ENCODE results near the gene COPS8. TPM values are rescaled to one million over a fixed set of nuclear protein-coding genes. Genes with fewer than 3 reads are reported as not detected.

Gene COPS8
- total and polyA plus RNA-seq, 2 of the 8 experiments (the other 6 are each of a cell fraction or from before 2014, with no cell fraction given): 59.3 to 67.5 TPM

GRCh38 chr2:237122214-237122666, 36.6 kb downstream of the COPS8 start (continued):
- TF ChIP-seq, protein P1, sequence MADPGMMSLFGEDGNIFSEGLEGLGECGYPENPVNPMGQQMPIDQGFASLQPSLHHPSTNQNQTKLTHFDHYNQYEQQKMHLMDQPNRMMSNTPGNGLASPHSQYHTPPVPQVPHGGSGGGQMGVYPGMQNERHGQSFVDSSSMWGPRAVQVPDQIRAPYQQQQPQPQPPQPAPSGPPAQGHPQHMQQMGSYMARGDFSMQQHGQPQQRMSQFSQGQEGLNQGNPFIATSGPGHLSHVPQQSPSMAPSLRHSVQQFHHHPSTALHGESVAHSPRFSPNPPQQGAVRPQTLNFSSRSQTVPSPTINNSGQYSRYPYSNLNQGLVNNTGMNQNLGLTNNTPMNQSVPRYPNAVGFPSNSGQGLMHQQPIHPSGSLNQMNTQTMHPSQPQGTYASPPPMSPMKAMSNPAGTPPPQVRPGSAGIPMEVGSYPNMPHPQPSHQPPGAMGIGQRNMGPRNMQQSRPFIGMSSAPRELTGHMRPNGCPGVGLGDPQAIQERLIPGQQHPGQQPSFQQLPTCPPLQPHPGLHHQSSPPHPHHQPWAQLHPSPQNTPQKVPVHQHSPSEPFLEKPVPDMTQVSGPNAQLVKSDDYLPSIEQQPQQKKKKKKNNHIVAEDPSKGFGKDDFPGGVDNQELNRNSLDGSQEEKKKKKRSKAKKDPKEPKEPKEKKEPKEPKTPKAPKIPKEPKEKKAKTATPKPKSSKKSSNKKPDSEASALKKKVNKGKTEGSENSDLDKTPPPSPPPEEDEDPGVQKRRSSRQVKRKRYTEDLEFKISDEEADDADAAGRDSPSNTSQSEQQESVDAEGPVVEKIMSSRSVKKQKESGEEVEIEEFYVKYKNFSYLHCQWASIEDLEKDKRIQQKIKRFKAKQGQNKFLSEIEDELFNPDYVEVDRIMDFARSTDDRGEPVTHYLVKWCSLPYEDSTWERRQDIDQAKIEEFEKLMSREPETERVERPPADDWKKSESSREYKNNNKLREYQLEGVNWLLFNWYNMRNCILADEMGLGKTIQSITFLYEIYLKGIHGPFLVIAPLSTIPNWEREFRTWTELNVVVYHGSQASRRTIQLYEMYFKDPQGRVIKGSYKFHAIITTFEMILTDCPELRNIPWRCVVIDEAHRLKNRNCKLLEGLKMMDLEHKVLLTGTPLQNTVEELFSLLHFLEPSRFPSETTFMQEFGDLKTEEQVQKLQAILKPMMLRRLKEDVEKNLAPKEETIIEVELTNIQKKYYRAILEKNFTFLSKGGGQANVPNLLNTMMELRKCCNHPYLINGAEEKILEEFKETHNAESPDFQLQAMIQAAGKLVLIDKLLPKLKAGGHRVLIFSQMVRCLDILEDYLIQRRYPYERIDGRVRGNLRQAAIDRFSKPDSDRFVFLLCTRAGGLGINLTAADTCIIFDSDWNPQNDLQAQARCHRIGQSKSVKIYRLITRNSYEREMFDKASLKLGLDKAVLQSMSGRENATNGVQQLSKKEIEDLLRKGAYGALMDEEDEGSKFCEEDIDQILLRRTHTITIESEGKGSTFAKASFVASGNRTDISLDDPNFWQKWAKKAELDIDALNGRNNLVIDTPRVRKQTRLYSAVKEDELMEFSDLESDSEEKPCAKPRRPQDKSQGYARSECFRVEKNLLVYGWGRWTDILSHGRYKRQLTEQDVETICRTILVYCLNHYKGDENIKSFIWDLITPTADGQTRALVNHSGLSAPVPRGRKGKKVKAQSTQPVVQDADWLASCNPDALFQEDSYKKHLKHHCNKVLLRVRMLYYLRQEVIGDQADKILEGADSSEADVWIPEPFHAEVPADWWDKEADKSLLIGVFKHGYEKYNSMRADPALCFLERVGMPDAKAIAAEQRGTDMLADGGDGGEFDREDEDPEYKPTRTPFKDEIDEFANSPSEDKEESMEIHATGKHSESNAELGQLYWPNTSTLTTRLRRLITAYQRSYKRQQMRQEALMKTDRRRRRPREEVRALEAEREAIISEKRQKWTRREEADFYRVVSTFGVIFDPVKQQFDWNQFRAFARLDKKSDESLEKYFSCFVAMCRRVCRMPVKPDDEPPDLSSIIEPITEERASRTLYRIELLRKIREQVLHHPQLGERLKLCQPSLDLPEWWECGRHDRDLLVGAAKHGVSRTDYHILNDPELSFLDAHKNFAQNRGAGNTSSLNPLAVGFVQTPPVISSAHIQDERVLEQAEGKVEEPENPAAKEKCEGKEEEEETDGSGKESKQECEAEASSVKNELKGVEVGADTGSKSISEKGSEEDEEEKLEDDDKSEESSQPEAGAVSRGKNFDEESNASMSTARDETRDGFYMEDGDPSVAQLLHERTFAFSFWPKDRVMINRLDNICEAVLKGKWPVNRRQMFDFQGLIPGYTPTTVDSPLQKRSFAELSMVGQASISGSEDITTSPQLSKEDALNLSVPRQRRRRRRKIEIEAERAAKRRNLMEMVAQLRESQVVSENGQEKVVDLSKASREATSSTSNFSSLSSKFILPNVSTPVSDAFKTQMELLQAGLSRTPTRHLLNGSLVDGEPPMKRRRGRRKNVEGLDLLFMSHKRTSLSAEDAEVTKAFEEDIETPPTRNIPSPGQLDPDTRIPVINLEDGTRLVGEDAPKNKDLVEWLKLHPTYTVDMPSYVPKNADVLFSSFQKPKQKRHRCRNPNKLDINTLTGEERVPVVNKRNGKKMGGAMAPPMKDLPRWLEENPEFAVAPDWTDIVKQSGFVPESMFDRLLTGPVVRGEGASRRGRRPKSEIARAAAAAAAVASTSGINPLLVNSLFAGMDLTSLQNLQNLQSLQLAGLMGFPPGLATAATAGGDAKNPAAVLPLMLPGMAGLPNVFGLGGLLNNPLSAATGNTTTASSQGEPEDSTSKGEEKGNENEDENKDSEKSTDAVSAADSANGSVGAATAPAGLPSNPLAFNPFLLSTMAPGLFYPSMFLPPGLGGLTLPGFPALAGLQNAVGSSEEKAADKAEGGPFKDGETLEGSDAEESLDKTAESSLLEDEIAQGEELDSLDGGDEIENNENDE (IDR thresholded peaks at IDR 0.05; ENCODE audit: insufficient replicate concordance, low read length): no peak
- TF ChIP-seq TCF12 (IDR thresholded peaks at IDR 0.05; ENCODE audit: low read depth, low read length) (no peak), NRF1 (IDR thresholded peaks at IDR 0.05; ENCODE audit: low read depth, low read length) (no peak), ASH2L (IDR thresholded peaks at IDR 0.05; ENCODE audit: low read length) (no peak), CHD2 (IDR thresholded peaks at IDR 0.05; ENCODE audit: low read length) (no peak), PHF8 (conservative IDR thresholded peaks at IDR 0.05; ENCODE audit: low read depth, low read length) (no peak), KDM4A (IDR thresholded peaks at IDR 0.05; ENCODE audit: low read depth, low read length, severe bottlenecking) (no peak), YY1 (IDR thresholded peaks at IDR 0.05; ENCODE audit: low read depth, low read length) (no peak), KDM5A (IDR thresholded peaks at IDR 0.05; ENCODE audit: low read length) (no peak)
- TF ChIP-seq, protein P2, sequence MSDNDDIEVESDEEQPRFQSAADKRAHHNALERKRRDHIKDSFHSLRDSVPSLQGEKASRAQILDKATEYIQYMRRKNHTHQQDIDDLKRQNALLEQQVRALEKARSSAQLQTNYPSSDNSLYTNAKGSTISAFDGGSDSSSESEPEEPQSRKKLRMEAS (IDR thresholded peaks at IDR 0.05): peak; percentile 93
- TF ChIP-seq, protein P3, sequence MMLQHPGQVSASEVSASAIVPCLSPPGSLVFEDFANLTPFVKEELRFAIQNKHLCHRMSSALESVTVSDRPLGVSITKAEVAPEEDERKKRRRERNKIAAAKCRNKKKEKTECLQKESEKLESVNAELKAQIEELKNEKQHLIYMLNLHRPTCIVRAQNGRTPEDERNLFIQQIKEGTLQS (IDR thresholded peaks at IDR 0.05; ENCODE audit: insufficient read depth, low read depth, low read length): no peak

All from H1 (cell line).